ENCODE data around the gene CMBL.

CMBL gene

DNA sequence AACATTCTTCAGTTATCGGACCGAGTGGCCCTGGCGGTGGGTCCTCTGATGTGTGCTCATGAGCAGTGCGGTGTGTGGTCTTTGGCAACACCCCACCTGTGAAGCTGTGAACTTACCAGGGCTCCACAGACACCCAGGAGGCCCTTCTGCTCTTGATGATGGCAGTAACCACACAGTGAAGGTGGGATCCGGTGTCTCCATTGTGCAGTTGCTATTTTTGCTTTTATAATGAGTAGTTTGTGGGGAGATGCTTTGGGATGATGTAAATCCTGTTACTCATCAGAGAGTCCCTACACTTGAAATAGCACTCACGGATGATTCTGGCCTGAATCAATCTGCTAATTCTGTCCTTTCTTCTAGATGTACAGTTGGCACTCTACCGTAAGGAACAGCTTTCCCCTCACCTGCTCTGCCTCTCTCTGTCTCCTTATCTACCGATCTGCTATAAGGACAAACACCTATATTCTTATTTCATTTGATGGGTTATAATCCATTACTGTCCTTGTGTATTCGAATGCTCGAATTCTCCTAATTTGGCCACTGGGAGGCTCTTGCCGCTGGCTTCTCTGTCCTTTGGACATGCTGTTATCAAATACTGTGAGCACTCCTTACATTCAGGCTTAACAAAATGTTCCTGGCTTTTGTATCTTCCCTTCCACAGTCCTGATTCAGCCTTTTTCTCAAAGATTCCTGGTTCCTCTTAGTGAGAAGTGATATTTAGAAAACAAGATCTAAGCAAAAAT lies 78.2 kb downstream of the CMBL start:
- TF ChIP-seq, protein P1, sequence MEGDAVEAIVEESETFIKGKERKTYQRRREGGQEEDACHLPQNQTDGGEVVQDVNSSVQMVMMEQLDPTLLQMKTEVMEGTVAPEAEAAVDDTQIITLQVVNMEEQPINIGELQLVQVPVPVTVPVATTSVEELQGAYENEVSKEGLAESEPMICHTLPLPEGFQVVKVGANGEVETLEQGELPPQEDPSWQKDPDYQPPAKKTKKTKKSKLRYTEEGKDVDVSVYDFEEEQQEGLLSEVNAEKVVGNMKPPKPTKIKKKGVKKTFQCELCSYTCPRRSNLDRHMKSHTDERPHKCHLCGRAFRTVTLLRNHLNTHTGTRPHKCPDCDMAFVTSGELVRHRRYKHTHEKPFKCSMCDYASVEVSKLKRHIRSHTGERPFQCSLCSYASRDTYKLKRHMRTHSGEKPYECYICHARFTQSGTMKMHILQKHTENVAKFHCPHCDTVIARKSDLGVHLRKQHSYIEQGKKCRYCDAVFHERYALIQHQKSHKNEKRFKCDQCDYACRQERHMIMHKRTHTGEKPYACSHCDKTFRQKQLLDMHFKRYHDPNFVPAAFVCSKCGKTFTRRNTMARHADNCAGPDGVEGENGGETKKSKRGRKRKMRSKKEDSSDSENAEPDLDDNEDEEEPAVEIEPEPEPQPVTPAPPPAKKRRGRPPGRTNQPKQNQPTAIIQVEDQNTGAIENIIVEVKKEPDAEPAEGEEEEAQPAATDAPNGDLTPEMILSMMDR (IDR thresholded peaks at IDR 0.05; ENCODE audit: low read depth, low read length, missing control alignments), result no peak
- DNase-seq (ENCODE audit: low read depth), result no peak
- H3K4me3 ChIP-seq (ENCODE audit: low read depth, low read length), result no peak overlapping the region

GRCh38 chr5:10228288-10228687 lies 79.4 kb downstream of the CMBL start:
- DNase-seq (ENCODE audit: low read depth), result no peak
- TF ChIP-seq, protein P1 (IDR thresholded peaks at IDR 0.05; ENCODE audit: low read depth, low read length, missing control alignments), result no peak
- H3K4me3 ChIP-seq (ENCODE audit: low read depth, low read length), result no peak overlapping the region
